Naive thymus-derived CD4-positive, alpha-beta T cell (primary cell): ENCODE results near the gene NBPF3. TPM values are rescaled to one million over a fixed set of nuclear protein-coding genes. Genes with fewer than 3 reads are reported as not detected.
"Not testable (repeated sequence)": the region's sequence is repeated elsewhere in the genome, so short reads cannot be mapped to it uniquely, and the experiment has no call there.

ENCODE experiments used
- ATAC-seq: fragments of 150-1000 bp; cut with Tn5 transposase; 2 replicates; pipeline ENCODE4 v1.10.0; 2021; ENCODE audit warnings: mild to moderate bottlenecking, moderate library complexity
- CTCF ChIA-PET: fragments of 350-600 bp; sonication (Branson Sonifier 250); formaldehyde crosslinking; loops from one replicate; lab custom pipeline; 2021; ENCODE audit warnings: antibody characterized with exemption; lab: Charles Lee
- POLR2A ChIA-PET: fragments of 350-600 bp; sonication (Branson Sonifier 250); formaldehyde crosslinking; loops from one replicate; lab custom pipeline; 2021; ENCODE audit warnings: antibody characterized with exemption, inconsistent platforms; lab: Charles Lee
- DNase-seq, 9 donors: peaks; one replicate each; pipeline versions ENCODE4 v3.0.0 to v3.0.0-alpha.2; 2020 to 2022; ENCODE audit warnings: mixed read lengths in 1 of 9
- H3K27ac ChIP-seq: one replicate; pipeline ENCODE4 v1.7.0; 2013; ENCODE audit warnings: mild to moderate bottlenecking, low read depth, low read length, moderate library complexity
- H3K27me3 ChIP-seq, 2 donors: one replicate each; pipeline ENCODE4 v1.7.0; 2013; ENCODE audit warnings: low read length in 2 of 2, mild to moderate bottlenecking in 2 of 2, moderate library complexity in 2 of 2; ENCODE audit not compliant: control insufficient read depth in 2 of 2, insufficient read depth in 2 of 2
- H3K36me3 ChIP-seq, 3 experiments: 1 replicate in 2 of 3; 2 replicates in 1 of 3; pipeline ENCODE4 v1.7.0; 2013; ENCODE audit warnings: low read length in 3 of 3, mild to moderate bottlenecking in 3 of 3, moderate library complexity in 1 of 3; ENCODE audit not compliant: insufficient read depth in 3 of 3, control insufficient read depth in 2 of 3
- H3K4me1 ChIP-seq, 2 donors: one replicate each; pipeline ENCODE4 v1.7.0; 2013; ENCODE audit warnings: low read length in 2 of 2, mild to moderate bottlenecking in 2 of 2, moderate library complexity in 1 of 2; ENCODE audit not compliant: control insufficient read depth in 2 of 2, insufficient read depth in 2 of 2
- H3K4me3 ChIP-seq: 2 replicates; pipeline ENCODE4 v1.7.0; 2013; ENCODE audit warnings: mild to moderate bottlenecking, low read length
- H3K9me3 ChIP-seq, 3 experiments: 1 replicate in 2 of 3; 2 replicates in 1 of 3; pipeline ENCODE4 v1.7.0; 2013; ENCODE audit warnings: low read length in 3 of 3; ENCODE audit not compliant: control insufficient read depth in 2 of 3
- H3K27ac Mint-ChIP-seq, 9 donors: one replicate each; pipeline ENCODE4 v1.8.0; 2020 to 2022; ENCODE audit warnings: mixed read lengths in 9 of 9, mild to moderate bottlenecking in 8 of 9, moderate library complexity in 5 of 9, inconsistent platforms in 2 of 9
- H3K27me3 Mint-ChIP-seq, 5 donors: one replicate each; pipeline ENCODE4 v1.8.0; 2021 to 2022; ENCODE audit warnings: mixed read lengths in 5 of 5, mild to moderate bottlenecking in 1 of 5
- H3K36me3 Mint-ChIP-seq, 5 donors: one replicate each; pipeline ENCODE4 v1.8.0; 2020 to 2022; ENCODE audit warnings: mixed read lengths in 5 of 5, mild to moderate bottlenecking in 3 of 5, inconsistent platforms in 1 of 5
- H3K4me1 Mint-ChIP-seq, 7 donors: one replicate each; pipeline ENCODE4 v1.8.0; 2020 to 2022; ENCODE audit warnings: mixed read lengths in 7 of 7, mild to moderate bottlenecking in 3 of 7, inconsistent platforms in 1 of 7
- H3K4me3 Mint-ChIP-seq, 10 donors: one replicate each; pipeline ENCODE4 v1.8.0; 2020 to 2022; ENCODE audit warnings: mild to moderate bottlenecking in 10 of 10, mixed read lengths in 10 of 10, moderate library complexity in 6 of 10, inconsistent platforms in 2 of 10
- H3K9me3 Mint-ChIP-seq, 11 donors: one replicate each; pipeline ENCODE4 v1.8.0; 2020 to 2022; ENCODE audit warnings: mixed read lengths in 11 of 11, mild to moderate bottlenecking in 4 of 11, inconsistent platforms in 1 of 11, moderate library complexity in 1 of 11
- intact Hi-C, 2 donors: fragments of 100-400 bp; cut with micrococcal nuclease; formaldehyde crosslinking; loops; one replicate each; pipeline ENCODE4 v1.15.1; 2023
- polyA plus RNA-seq, 2 donors: library from polyadenylated mRNA; unstranded; fragments of 300-500 nt; fragmentation: Illumina TruSeq; gene quantifications; one replicate each; pipeline ENCODE4 v1.2.3, GENCODE V29; 2021
- total RNA-seq, 6 experiments: library from RNA in 5 of 6; stranded (reverse) in 5 of 6; gene quantifications; 1 replicate in 5 of 6; 2 replicates in 1 of 6; pipeline ENCODE4 v1.2.3 and lab custom pipeline; 2021 to 2026

The NBPF3 gene
- total and polyA plus RNA-seq, 7 experiments from 2014 or later: 4.2 to 18.1 (median 11.8) TPM

GRCh38 chr1:21429210-21429609, 10.7 kb upstream of the NBPF3 start:
- POLR2A ChIA-PET: not testable (repeated sequence)

GRCh38 chr1:21430875-21431274, 9.1 kb upstream of the NBPF3 start:
- H3K36me3 ChIP-seq, H3K27me3 ChIP-seq, intact Hi-C loops, H3K27ac Mint-ChIP-seq, H3K4me3 ChIP-seq, DNase-seq, H3K27ac ChIP-seq, ATAC-seq, H3K9me3 ChIP-seq, CTCF ChIA-PET, H3K36me3 Mint-ChIP-seq, H3K9me3 Mint-ChIP-seq, H3K4me1 ChIP-seq, H3K4me1 Mint-ChIP-seq, H3K4me3 Mint-ChIP-seq, POLR2A ChIA-PET: not testable (repeated sequence)
- peaks cover 6 to 22% (median 10%) of the 10 kb centered on the region in 5 donors for H3K27me3 Mint-ChIP-seq

More at GRCh38 chr1:21429210-21429609, 10.7 kb upstream of the NBPF3 start:
- H3K4me3 ChIP-seq, H3K4me1 Mint-ChIP-seq, H3K4me3 Mint-ChIP-seq, H3K36me3 Mint-ChIP-seq, H3K9me3 Mint-ChIP-seq, CTCF ChIA-PET, intact Hi-C loops, DNase-seq, H3K4me1 ChIP-seq, ATAC-seq, H3K36me3 ChIP-seq, H3K27me3 ChIP-seq, H3K27ac Mint-ChIP-seq, H3K27ac ChIP-seq, H3K9me3 ChIP-seq: not testable (repeated sequence)
- H3K27me3 Mint-ChIP-seq: peaks cover 6 to 20% (median 10%) of the 10 kb centered on the region in 5 donors

GRCh38 chr1:21434394-21434793, 5.5 kb upstream of the NBPF3 start:
- no peaks in the 10 kb centered on the region for H3K27me3 ChIP-seq
- H3K4me1 Mint-ChIP-seq: peaks cover 0 to 14% (median 5%) of the 10 kb centered on the region in 7 donors
- H3K27me3 Mint-ChIP-seq: peaks cover 0 to 31% (median 3%) of the 10 kb centered on the region in 5 donors
- DNase-seq: no peak
- no peaks in the 10 kb centered on the region for H3K9me3 ChIP-seq
- H3K27ac Mint-ChIP-seq: no peak overlapping the region
- no peak for ATAC-seq
- no peaks in the 10 kb centered on the region for H3K9me3 Mint-ChIP-seq
- intact Hi-C loops: no loop called here
- ChIA-PET POLR2A (no interaction called here), CTCF (no interaction called here)
- H3K27ac ChIP-seq: no peak overlapping the region
- no peaks in the 10 kb centered on the region for H3K4me1 ChIP-seq
- H3K36me3 Mint-ChIP-seq: no peaks in the 10 kb centered on the region
- H3K36me3 ChIP-seq: no peaks in the 10 kb centered on the region
- no peak overlapping the region for H3K4me3 ChIP-seq
- H3K4me3 Mint-ChIP-seq: no peak overlapping the region

- peaks cover 0 to 4% (median 0%) of the 10 kb centered on the region in 3 experiments for H3K36me3 ChIP-seq
- ATAC-seq: no peak
- no peak overlapping the region for H3K27ac ChIP-seq
- Mint-ChIP-seq H3K4me1 (peaks cover 7 to 22% (median 14%) of the 10 kb centered on the region in 7 donors), H3K4me3 (peak overlapping the region in 6 of 10 donors; percentile 35 to 76 (median 46)), H3K36me3 (no peaks in the 10 kb centered on the region), H3K9me3 (no peaks in the 10 kb centered on the region), H3K27me3 (peaks cover 0 to 37% (median 3%) of the 10 kb centered on the region in 5 donors), H3K27ac (no peak overlapping the region)
- ChIA-PET CTCF (no interaction called here), POLR2A (no interaction called here)
- H3K9me3 ChIP-seq: no peaks in the 10 kb centered on the region
- H3K4me1 ChIP-seq: no peaks in the 10 kb centered on the region
- intact Hi-C loops: loop anchor here in 1 of 2 donors (5.0 kb wide), 1 partner anchor 804 kb away; the partner anchor contains the start of gene PINK1
- H3K27me3 ChIP-seq: no peaks in the 10 kb centered on the region
- DNase-seq: no peak
- no peak overlapping the region for H3K4me3 ChIP-seq
These were observed 4.1 kb upstream of the NBPF3 start for GRCh38 chr1:21435646-21436487.

GRCh38 chr1:21436488-21437340, 3.2 kb upstream of the NBPF3 start:
- Histone ChIP-seq H3K27me3 (no peaks in the 10 kb centered on the region), H3K27ac (no peak overlapping the region), H3K4me3 (no peak overlapping the region), H3K9me3 (no peaks in the 10 kb centered on the region), H3K4me1 (no peaks in the 10 kb centered on the region), H3K36me3 (peaks cover 0 to 4% (median 0%) of the 10 kb centered on the region in 3 experiments)
- Mint-ChIP-seq H3K36me3 (no peaks in the 10 kb centered on the region), H3K4me3 (peak overlapping the region; percentile 36 to 81 (median 61)), H3K4me1 (peaks cover 10 to 30% (median 17%) of the 10 kb centered on the region in 7 donors), H3K27me3 (peaks cover 0 to 40% (median 3%) of the 10 kb centered on the region in 5 donors), H3K9me3 (no peaks in the 10 kb centered on the region), H3K27ac (peak overlapping the region in 2 of 9 donors; percentile 43 to 72)
- ChIA-PET CTCF (interaction anchor here (0.6 kb wide), 1 partner anchor 1053 kb away, joined by 4 read pairs; no protein-coding TSS in a partner anchor), POLR2A (interaction anchor here (0.6 kb wide), 1 partner anchor 923 kb away, joined by 4 read pairs; no protein-coding TSS in a partner anchor)
- no peak for ATAC-seq
- intact Hi-C loops: loop anchor here in 1 of 2 donors (5.0 kb wide), 1 partner anchor 804 kb away; the partner anchor contains the start of gene PINK1
- no peak for DNase-seq

GRCh38 chr1:21437341-21437640, 2.6 kb upstream of the NBPF3 start:
- H3K36me3 ChIP-seq: peaks cover 0 to 4% (median 0%) of the 10 kb centered on the region in 3 experiments
- no peaks in the 10 kb centered on the region for H3K4me1 ChIP-seq
- H3K4me3 Mint-ChIP-seq: peak overlapping the region in 7 of 10 donors; percentile 53 to 81 (median 70)
- H3K27me3 Mint-ChIP-seq: peaks cover 0 to 44% (median 3%) of the 10 kb centered on the region in 5 donors
- no peak overlapping the region for H3K27ac ChIP-seq
- no peak overlapping the region for H3K27ac Mint-ChIP-seq
- DNase-seq: no peak
- no peaks in the 10 kb centered on the region for H3K36me3 Mint-ChIP-seq
- no peaks in the 10 kb centered on the region for H3K9me3 ChIP-seq
- no peaks in the 10 kb centered on the region for H3K9me3 Mint-ChIP-seq
- ATAC-seq: no peak
- ChIA-PET CTCF (interaction anchor here (0.6 kb wide), 1 partner anchor 1053 kb away, joined by 4 read pairs; no protein-coding TSS in a partner anchor), POLR2A (interaction anchor here (0.6 kb wide), 1 partner anchor 923 kb away, joined by 4 read pairs; no protein-coding TSS in a partner anchor)
- peaks cover 16 to 35% (median 22%) of the 10 kb centered on the region in 7 donors for H3K4me1 Mint-ChIP-seq
- intact Hi-C loops: loop anchor here in 1 of 2 donors (5.0 kb wide), 1 partner anchor 805 kb away; the partner anchor contains the start of gene PINK1
- H3K27me3 ChIP-seq: no peaks in the 10 kb centered on the region
- no peak overlapping the region for H3K4me3 ChIP-seq
